Measurements from ENCODE around the gene PGLYRP2.
"Not testable (repeated sequence)": the region's sequence is repeated elsewhere in the genome, so short reads cannot be mapped to it uniquely, and the experiment has no call there.

The PGLYRP2 gene

DNA sequence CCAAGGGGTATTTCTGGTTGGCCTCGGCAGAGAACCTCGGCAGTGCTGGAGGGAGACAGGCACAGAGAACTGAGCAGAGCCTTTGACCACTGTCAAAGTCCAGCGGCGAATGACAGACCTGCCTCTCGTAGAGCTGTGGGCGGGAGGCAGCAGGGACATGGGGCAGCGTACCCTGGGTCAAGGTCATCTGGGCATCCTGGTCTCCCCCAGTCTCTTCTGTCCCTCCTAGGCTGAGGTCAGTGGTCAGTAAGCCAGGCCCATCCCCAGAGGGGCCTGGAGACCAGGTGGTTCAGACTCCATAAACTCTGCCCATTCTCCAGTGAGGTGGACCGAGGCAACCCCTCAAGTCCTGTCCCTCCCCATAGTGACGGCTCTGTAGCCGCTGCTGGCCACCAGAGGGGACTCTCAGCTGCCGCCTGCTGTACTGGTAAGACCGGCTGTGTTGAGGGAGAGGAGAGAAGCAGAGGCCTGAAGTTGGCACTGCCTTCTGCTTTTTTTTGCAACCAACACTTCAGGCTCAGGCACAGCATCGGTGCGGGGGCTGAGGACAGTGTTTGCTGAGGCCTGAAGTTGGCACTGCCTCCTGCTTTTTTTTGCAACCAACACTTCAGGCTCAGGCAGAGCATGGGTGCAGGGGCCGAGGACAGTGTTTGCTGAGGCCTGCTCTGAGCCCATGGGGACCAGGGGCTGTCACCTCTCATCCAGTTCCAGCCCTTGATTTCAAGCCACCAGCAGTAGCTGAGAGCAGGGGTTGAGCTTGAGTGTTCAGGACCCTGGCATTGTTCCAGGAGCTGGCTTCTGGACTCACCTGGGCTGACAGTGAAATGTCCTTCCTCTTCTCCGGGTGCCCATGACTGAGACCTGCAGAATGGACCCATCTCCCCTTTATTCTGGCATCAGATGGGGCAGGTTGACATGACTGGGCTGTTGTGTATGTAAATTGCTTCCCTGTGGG lies at the start of gene PGLYRP2:
PGLYRP2 (minus strand) TSS at position 111 of the 955 bp plus-strand sequence. CDS start 130 bp downstream, outside the sequence.
- DNase-seq: no peak

- no peak for DNase-seq
Observed at GRCh38 chr19:15527705-15528104, 48.4 kb upstream of the PGLYRP2 start.

DNA sequence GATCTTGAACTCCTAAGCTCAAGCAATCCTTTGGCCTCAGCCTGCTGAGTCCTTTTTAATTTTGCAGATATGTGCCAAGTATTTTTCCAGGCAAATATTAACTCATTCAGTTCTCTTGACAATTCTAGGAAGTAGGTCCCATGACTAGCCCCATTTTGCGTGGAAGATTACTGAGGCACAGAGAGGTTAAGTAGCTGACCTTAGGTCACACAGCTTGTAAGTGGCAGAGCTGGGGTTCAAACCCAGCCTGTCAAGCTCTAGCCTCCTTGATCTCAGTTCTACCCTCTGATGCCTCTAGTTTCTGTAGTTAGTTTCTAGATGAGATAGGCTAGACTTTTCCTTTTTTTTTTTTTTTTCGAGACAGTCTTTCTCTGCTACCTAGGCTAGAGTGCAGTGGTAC lies 47.1 kb upstream of the PGLYRP2 start:
- no peak for DNase-seq

DNA sequence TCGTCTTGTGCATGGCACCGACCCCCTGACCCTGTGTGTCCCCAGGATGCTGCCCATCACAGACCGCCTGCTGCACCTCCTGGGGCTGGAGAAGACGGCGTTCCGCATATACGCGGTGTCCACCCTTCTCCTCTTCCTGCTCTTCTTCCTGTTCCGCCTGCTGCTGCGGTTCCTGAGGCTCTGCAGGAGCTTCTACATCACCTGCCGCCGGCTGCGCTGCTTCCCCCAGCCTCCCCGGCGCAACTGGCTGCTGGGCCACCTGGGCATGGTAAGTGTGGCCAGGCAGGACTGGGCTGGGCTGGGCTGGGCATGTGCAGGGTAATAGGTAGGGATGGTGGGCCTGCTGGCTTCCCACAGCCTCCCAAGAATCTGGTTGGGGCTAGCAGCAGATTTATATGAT lies 46.0 kb upstream of the PGLYRP2 start:
- no peak for DNase-seq

DNA sequence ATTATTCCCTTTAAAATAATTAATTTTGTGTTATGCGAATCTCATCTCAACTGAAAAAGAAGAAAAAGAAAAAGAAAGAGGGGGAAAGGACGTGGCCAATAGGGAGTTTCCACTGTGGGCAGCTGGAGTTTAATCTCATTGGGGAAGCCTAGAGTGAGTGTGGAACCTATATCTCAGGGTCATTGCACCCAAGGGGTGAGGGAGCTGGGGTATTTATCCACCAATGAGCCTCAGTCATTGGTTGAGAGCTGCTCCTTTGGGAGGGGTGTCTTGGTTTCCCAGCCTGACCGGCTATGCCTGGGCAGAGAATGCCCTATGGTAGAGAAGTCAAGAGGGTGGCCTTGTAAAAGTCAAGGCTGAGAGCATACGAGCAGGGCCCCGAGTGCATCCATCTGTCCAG lies 45.5 kb upstream of the PGLYRP2 start:
- no peak for DNase-seq

GRCh38 chr19:15519433-15519976 lies 40.2 kb upstream of the PGLYRP2 start:
- DNase-seq: no peak

- DNase-seq: no peak
Observed at GRCh38 chr19:15517778-15518177, 38.5 kb upstream of the PGLYRP2 start.

DNA sequence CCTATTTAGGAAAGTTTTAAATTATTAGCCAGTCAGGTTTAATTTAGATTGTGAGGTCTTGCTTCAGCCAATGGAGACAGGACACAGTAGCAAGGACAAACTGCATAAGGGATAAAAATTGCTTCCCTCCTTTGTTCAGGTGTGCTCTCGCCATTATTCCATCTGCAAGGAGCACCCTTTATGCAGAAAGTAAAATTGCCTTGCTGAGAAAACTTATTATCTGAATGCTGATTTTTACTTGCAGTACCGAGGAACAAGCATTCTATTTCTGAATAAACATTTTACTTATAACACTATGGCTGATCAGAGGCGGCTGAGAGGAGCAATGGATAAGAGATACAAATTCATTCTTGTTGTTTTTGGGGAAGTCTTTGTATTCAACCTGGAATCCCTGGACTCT lies 37.1 kb upstream of the PGLYRP2 start:
- DNase-seq: no peak

GRCh38 chr19:15515227-15515625 lies 35.9 kb upstream of the PGLYRP2 start:
- DNase-seq: not testable (repeated sequence)

GRCh38 chr19:15511671-15512424 lies 32.5 kb upstream of the PGLYRP2 start:
- no peak for DNase-seq

DNA sequence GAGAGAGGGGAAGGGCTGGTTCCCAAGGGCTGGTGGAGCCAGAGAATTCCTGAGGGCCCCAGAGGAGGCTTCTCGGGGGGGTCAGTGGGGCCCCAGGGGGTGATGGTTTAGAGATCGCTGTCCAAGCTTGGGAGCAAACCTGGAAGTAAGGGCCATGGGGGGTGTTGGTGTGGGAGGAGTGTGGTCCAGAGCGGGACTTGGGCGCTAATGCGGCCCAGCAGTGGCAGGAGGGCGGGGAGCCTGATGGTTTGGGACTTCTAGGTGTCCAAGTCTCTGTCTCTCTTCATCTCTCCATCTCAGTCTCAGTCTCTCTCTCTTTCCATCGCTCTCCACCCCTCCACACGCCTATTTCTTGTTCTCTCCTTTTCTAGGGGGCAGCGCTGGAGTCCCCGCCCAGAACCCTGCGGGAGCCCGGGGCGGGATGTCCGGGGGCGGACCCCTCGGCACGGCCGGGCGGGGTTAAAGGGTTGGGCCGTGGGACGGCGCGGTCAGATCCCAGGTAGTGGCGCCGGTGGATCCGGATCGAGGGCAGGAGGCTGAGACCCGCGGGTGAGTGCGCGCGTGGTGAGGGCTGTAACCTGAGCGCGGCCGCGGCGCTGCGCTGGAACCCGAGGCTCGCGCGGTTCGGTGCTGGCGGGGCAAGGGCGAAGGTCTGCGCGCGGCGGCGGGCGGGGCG lies 28.9 kb upstream of the PGLYRP2 start, which contains the start of gene CYP4F22:
CYP4F22 (plus strand) TSS at position 491 of the 676 bp plus-strand sequence. CDS start 16,812 bp downstream, outside the sequence.
- DNase-seq: no peak

GRCh38 chr19:15507068-15508034 lies 28.1 kb upstream of the PGLYRP2 start:
- DNase-seq: no peak

DNA sequence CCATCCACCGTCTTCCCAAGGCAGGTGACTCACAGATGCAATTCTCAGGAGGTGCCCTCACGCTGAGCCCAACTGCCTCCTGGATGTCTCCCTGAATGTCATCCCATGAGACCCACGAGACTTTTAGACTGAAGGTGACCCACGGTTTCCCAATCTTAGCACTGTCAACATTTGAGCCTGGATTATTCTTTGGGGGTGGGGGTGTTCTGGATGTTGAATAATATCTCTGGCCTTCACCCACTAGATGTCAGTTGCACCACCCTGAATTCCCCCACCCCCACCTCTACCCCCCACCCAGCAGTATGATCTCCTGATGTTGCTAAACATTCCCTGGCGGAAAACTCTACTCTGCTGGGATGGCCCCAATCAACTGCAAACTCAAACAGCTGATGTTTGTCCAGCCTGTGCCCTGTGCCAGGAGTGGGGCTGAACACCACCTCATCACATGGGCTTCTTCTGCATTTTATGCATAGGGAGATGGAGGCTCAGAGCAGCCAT lies 26.8 kb upstream of the PGLYRP2 start:
- no peak for DNase-seq

GRCh38 chr19:15502264-15502663 lies 23.0 kb upstream of the PGLYRP2 start:
- DNase-seq: no peak

- no peak for DNase-seq
Observed at GRCh38 chr19:15501596-15501995, 22.3 kb upstream of the PGLYRP2 start.

GRCh38 chr19:15498910-15499309 lies 19.6 kb upstream of the PGLYRP2 start:
- DNase-seq: no peak

DNA sequence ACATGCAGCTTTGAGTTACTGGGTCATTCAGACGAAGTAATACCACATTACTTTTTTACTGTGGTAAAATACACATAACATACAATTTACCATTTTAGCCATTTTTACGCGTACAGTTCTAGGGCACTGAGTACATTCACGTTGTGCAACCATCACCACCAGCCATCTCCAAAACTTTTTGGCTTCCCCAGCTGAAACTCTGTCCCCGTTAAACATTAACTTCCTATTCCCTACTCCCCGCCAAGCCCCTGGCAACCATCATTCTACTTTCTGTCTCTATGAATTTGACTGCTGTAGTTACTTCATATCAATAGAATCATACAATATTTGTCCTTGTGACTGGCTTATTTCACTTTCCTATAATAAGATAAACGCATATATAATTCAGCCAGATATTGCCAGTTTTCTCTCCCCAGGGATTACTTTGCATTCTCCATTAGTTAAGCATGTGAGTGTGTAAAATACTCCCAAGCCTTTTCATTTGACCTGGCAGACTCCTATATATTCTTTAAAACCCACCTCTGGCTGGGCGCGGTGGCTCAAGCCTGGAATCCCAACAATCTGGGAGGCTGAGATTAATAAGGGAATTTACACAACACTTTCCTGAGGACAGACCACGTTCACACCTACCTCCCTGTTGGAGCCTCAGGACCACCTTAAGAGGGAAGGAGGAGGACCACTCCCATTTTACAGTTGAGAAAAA lies 19.0 kb upstream of the PGLYRP2 start:
- DNase-seq: no peak

GRCh38 chr19:15495151-15495550 lies 15.8 kb upstream of the PGLYRP2 start:
- DNase-seq: no peak

DNA sequence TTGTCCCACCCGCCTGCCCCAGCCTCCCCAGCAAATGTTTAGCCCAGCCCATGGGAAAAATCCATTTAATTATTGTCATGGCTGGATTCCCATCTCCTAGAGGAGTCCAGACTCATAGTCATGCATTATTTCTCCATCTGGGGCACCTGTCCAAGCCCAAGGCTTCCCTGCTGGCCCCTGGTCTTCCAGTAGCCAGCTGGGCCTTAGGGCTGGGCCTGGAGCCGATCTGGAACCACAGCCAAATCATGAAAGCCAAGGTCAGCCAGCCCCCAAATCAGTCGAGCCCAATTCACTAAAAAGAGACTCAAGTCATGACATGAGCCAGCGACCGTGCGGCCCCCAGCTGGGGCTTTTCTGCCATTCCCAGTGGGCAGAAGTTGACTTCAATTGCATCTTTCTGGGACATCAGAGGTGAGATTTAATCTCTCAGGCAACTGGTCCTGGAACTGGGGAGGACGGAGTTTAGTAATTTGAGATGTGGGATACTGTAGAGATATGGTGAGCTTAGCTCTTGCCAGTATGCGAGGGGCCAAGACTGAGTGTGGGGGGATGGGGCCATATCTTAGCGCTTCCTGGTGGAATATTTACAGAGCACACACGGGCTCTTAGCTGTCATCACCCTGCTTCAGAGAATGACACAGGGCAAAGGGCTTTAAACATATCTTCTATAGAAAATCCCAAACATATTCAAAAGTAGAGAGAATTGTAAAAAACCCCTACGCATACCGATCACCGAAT lies 9.4 kb upstream of the PGLYRP2 start:
- no peak for DNase-seq

DNA sequence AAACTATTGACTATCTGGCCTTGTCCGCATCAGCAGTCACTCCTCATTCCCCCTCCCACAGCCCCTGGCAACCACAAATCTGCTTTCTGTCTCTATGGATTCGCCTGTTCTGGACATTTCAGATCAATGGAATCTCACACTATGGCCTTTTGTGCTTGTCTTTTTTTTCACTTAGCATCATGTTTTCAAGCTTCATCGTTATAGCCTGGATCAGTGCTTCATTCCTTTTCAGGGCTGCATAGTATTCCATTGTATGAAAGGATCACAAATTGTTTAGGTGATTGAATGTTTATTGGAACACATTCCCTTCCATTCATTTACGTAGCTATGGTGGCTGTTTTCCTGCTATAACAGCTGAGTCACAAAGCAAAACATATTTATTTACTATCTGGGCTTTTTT lies 7.7 kb upstream of the PGLYRP2 start:
- DNase-seq: no peak

Data from activated CD4-positive, alpha-beta T cell treated with anti-CD3 and anti-CD28 coated beads, Interleukin-2, amount 50 U/mL, for 16 hours (primary cell).